GM12874 (cell line): Measurements from ENCODE around the gene TSPAN10.

ENCODE experiments used
- TF ChIP-seq, protein P1 (sequence below): IDR thresholded peaks from 2 replicates; pipeline ENCODE4 v1.5.1; 2011; ENCODE audit warnings: low read depth, mild to moderate bottlenecking, control low read depth, low read length, moderate library complexity; ENCODE audit not compliant: insufficient read depth

TSPAN10 gene

DNA sequence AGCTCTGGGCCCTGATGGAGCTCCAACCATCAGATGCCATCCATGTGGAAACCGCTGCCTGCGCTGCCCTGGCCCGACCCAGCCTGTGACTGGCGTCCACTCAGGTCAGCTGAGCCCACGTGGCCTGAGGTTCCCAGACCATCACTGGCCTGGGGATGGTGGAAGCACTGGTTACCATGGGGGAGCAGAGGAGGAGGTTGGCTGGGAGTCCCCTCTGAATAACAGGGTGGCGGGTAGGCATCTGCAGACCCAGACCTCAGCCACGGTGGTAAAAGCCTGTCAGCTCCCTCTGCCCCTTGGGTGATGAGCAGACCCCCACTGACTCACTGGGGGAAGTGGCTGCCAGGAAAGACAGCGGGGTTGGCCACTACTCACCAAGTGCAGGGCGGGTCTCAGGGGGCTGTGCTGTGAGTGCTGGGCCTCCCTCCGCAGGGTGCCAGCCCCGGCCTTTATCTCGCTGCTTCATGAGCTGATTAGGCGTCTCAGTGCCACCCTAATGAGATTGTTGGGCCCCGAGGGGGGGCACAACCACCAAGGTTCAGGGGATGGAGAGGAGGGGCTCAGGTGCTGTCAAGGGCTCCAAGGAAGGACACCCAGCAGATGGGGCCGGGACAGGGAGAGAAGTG is 19.2 kb downstream of the TSPAN10 start, which contains the start of gene PDE6G:
PDE6G (minus strand) TSS at position 425 of the 626 bp plus-strand sequence. CDS start 3,237 bp downstream, outside the sequence.
- TF ChIP-seq, protein P1, sequence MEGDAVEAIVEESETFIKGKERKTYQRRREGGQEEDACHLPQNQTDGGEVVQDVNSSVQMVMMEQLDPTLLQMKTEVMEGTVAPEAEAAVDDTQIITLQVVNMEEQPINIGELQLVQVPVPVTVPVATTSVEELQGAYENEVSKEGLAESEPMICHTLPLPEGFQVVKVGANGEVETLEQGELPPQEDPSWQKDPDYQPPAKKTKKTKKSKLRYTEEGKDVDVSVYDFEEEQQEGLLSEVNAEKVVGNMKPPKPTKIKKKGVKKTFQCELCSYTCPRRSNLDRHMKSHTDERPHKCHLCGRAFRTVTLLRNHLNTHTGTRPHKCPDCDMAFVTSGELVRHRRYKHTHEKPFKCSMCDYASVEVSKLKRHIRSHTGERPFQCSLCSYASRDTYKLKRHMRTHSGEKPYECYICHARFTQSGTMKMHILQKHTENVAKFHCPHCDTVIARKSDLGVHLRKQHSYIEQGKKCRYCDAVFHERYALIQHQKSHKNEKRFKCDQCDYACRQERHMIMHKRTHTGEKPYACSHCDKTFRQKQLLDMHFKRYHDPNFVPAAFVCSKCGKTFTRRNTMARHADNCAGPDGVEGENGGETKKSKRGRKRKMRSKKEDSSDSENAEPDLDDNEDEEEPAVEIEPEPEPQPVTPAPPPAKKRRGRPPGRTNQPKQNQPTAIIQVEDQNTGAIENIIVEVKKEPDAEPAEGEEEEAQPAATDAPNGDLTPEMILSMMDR = no peak

DNA sequence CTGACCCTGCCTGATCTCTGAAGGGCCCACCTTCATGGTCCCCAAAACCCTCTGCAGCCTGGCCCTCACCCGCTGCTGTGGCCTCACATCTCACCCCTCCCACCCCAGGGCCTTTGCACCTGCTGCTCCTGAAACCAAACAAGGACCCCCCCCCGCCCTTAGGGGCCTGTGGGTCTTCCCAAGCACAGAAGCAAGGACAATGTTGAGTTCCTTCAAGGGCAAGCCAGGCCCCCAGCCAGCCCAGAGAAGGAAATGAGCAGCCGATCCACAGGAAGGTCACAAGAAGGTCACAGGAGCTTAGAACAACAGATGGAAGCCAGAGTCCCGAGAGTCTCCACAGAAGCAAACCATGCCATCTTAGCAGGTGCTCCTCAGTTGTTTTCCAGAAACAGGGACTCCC is 19.8 kb downstream of the TSPAN10 start:
- TF ChIP-seq, protein P1 = no peak

DNA sequence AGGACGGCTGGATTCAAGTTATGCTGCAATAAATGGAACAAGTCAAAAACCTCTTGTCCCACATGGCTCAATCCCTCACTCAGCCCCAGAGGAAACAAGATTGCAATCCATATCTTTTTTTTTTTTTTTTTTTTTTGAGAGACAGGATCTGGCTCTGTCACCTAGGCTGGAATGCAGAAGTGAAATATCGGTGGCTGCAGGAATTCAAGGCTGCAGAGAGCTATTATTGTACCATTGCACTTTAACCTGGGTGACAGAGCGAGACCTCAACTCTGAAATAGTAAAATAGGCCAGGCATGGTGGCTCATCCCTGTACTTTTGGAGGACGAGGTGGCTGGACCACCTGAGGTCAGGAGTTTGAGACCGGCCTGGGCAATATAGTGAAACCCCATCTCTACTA is 22.0 kb downstream of the TSPAN10 start:
- TF ChIP-seq, protein P1 = no peak

DNA sequence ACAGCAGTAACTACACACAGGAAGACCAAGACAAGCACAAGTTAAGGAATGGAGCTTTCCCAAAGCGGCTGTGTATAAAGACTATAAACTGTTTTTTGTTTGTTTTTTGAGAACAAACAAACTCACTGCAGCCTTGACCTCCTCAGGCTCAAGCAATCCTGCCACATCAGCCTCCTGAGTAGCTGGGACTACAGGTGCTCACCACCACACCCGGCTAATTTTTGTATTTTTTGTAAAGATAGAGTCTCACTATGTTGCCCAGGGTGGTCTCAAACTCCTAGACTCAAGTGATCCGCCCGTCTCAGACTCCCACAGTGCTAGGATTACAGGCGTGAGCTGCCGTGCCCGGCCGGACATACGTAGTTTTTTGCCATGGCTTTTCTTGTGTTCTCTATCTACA is 23.4 kb downstream of the TSPAN10 start:
- TF ChIP-seq, protein P1 = no peak

DNA sequence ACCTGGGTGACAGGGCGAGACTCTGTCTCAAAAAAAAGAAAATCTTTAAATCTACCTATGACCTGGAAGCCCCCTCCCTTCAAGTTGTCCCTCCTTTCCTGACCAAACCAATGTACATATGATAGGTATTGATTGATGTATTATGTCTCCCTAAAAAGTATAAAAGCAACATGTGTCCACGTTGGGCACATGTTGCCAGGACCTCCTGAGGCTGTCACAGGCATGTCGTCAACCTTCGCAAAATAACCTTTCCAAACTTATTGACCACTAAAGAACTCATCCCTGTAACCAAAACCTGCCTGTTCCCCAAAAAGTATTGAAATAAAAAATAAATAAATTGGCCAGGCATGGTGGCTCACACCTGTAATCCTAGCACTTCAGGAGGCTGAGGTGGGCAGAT is 25.0 kb downstream of the TSPAN10 start:
- TF ChIP-seq, protein P1 = no peak

DNA sequence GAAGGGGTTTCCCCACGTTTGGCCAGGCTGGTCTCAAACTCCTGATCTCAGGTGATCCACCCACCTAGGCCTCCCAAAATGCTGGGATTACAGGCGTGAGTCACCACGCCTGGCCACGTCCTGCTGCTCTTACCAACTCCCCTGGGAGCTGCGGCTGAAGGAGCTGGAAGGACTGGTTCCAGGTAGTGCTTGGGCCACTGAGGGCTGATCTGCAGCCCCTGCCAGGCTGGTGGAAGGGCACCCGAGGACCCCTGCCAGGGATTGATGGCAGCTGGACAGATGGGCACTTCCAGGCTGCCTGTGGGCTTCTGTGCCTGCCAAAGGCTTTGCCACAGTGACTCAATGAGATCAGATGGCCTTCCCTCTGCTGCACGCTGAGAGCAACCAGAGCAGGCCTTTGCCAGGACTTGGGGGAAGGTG is 27.1 kb downstream of the TSPAN10 start:
- TF ChIP-seq, protein P1 = no peak

DNA sequence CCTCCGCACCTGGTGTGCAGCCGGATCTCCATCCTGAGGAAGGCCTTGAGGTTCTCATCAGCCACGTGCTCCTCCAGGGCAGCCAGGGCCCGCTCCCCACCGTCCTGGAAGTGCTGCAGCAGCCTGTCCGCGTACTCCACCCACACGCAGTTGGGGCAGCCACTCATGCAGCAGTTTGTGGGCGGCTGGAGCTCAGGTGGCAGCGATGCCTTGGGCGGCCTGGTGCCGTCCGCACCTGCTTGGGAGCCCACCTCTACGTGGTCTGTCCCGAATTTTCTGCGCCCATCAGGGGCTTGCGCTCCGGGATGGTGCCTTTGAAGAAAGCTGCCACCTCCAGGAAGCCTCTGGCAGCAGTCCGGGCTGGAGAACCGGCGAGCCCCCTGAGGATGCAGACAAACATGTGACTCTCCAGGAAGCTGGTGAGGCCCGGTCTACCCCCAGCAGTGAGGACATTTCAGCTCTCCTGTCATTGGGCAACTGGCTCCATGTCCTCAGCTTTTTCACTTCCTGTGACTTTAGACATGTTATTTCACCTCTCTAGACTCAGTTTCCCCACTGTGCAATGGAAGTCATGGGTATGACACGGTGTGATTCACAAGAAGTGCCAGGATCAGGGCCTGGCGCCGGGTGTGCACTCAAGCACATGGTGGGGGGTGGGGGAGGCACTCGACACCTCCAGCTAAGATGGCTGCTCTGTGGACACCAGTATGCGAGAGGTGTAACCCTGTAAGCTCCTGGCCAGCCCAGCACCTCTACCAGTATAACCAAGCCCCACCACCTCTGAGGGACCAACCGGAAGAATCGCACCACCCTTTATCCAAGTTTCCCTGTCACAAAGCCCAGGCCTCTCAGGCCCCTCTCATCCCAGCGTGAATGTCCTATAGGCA is 28.5 kb downstream of the TSPAN10 start:
- TF ChIP-seq, protein P1 = no peak
